GM21360 (cell line): ENCODE data around the gene TGFB1.

Experiments used
- ATAC-seq: cut with Tn5 transposase; IDR thresholded peaks from one replicate; pipeline ENCODE4 v1.9.1; 2021; ENCODE audit warnings: mild to moderate bottlenecking, moderate library complexity; ENCODE audit not compliant: unreplicated experiment

Gene TGFB1

DNA sequence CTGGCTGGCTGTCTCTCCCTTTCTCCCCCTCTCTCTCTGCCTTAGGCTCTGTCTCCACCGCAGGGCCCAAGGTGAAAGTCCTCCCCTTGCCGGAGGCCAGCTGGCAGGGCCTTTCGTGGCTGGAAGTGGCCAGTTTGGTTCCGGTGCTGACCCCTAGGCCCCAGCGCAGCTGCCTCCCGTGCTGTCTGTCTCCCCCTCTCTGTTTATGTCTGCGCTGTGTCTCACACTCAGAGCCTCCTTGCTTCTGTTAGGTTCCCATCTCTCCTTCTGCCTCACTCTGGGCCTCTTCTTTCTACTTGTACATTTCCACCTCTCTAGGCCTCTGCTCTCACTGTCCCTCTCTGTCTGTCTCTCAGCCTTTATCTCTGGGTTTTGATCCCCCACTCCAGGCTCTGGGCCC lies 30.7 kb downstream of the TGFB1 start:
- ATAC-seq: no peak

DNA sequence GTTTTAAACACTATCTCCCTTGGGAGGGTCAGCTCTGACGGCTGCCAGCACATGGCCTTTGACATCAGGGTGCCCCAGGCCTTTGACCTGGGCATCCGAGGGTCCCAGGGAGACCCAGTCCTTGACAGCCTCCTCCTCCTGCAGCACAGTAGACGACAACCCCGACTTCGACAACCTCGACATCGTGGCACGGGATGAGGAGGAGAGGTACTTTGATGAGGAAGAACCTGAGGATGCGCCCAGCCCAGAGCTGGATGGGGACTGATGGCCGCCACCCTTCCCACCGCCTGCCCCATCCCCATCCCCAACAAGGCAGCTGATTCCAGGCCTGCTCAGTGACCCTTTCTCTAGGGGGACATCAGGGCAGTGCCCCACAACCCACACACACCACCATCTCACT lies 31.3 kb downstream of the TGFB1 start:
- no peak for ATAC-seq

DNA sequence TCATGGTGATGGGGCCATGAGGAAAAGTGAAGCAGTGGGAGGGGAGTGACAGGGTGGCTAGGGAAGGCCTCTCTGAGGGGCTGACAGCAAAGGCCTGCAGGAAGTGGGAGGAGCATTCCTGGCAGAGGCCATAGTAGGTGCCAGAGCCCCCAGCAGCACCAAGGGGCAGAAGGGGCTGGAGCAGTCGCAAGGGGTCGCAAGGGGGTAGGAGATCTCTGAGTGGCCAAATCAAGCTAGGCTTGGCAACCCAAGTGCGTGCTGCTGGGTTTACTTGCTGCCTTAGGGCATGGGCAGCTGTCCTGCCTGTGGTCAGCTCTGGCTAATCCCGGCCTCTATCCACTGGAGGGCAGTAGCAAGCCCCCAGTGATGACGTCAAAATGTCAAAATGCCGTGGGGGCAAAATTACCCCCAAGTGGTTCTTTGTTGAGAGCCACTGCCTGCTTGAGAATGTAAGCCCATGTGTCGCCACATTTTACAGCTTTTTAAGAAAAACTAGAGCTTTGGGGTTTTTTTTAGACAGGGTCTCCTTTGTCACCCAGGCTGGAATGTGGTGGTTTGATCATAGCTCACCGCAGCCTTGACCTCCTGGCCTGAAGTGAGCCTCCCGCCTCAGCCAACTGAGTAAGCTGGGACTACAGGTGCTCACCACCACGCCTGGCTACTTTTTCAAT lies 32.0 kb downstream of the TGFB1 start:
- ATAC-seq: no peak

DNA sequence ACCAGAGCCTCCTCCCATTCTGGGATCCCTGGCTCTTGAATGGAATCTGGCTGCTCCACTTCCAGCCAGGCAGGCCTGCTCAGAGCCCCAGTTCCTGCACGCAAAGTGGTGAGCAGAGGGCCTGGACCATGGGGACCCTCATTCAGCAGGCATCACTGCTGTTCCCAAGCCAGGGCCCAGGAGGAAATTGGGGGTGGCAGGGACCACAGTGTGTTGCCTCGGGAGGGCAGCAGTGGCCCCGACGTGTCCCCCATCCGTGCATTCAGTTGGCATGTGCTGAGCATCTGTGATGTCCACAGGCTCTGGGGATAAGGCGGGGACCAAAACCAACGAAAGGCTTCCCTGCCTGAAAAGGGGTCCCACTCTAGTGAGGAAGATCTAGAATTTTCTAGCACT lies 32.5 kb downstream of the TGFB1 start:
- no peak for ATAC-seq

DNA sequence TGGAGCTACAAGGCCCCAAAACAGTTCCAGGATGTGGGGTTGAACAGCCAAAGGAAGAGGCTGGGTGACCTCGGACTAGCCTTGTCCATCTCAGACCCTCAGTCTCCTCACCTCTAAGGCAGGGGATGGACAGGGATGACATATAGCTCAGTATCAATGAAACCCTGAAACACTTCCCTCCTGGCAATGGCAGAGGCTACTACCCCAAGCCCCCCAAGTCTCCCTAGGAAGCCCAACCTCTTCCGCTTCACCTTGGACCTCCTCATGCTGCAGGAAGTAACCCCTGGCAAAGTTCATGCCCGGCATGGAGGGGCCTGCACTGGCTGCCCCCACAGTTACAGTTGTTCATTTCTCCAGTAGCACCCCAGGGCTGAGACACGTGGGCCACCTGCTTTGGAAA lies 33.2 kb downstream of the TGFB1 start:
- no peak for ATAC-seq

DNA sequence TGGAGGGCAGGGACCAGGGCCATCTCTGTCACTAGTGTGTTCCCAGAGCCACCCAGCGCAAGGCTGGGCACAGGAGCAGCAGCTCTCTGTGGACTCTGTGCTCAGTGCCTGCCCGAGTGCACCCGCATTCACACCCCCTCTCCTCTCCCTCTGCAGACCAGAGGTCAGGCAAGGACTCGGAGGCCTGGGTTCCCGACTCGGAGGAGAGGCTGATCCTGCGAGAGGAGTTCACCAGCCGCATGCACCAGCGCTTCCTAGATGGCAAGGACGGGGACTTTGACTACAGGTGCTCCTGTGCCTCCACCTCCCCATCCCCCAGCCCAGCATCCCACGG lies 33.6 kb downstream of the TGFB1 start:
- ATAC-seq: no peak

DNA sequence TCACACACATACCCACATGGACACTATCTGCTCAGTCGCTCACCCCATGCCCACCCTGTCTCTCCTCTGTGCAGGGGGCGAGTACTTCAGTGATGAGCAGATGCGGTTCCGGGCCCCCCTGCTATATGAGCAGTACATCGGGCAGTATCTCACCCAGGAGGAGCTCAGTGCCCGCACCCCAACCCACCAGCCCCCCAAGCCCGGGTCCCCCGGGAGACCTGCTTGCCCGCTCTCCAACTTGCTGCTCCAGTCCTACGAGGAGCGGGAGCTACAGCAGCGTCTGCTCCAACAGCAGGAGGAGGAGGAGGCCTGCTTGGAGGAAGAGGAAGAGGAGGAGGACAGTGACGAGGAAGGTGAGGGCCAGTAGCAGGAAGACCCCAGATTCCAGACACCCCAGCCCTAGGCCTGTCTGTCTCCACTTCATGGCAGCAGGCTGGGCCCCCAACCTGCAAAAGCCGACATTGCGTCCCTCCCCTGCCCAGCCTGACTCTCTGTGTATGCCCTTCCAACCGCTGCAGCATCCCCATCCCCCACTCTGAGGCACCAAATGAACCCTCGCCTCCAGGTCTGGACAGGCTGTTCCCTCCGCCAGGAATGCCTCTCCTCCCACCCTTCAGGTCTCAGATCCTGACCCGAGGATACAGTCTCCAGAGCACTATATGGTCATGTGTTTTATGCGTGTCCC lies 34.1 kb downstream of the TGFB1 start:
- ATAC-seq: no peak

DNA sequence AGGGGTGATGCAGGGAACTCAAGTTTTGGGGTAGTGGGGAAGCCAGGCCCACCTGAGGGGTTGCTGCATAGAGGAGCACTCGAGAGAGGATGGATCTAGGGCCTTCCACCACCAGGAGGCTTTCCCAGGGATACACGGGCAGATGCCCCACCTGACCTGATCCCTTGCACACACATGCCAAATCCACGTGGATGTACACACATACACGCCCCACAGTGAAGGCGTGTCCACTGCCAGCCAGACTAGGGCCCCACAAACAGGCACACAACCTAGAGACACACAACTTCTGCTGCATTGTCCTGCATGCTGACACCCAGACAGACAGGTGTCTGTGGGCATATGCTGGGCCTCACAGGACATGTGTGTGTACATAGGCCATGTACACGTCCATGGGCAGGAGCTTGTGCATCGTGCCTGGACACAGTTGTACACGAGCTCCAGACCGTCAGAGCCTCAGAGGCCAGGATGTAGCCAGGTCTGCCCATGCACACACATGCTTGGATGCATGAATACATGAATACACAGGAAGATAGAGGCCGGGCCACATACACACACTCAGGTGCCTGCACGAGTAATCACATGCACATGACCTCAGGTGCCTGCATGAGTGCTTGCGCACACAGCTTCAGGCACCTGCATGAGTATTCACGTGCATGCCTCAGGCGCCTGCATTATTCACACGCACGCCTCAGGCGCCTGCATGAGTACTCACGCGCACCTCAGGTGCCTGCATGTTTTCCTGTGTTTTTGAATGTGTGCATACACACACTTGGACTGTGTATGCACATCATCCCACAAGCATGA lies 34.8 kb downstream of the TGFB1 start:
- ATAC-seq: no peak

DNA sequence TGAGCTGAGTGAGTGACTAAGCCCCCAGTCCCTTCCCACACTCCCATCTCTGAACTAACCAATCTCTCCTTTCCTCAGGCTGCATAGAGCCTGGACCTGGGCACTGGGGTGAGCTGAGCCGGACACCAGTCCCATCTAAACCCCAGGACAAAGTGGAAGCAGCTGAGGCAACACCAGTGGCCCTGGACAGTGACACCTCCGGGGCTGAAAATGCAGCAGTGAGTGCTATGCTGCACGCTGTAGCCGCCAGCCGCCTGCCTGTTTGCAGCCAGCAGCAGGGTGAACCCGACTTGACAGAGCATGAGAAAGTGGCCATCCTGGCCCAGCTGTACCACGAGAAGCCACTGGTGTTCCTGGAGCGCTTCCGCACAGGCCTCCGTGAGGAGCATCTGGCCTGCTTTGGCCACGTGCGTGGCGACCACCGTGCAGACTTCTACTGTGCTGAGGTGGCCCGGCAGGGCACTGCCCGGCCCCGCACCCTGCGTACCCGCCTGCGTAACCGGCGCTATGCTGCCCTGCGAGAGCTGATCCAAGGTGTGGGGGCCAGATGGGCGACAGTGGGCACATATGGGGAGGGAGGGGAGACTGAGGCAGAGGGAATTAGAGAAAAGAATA lies 37.3 kb downstream of the TGFB1 start:
- ATAC-seq: no peak

DNA sequence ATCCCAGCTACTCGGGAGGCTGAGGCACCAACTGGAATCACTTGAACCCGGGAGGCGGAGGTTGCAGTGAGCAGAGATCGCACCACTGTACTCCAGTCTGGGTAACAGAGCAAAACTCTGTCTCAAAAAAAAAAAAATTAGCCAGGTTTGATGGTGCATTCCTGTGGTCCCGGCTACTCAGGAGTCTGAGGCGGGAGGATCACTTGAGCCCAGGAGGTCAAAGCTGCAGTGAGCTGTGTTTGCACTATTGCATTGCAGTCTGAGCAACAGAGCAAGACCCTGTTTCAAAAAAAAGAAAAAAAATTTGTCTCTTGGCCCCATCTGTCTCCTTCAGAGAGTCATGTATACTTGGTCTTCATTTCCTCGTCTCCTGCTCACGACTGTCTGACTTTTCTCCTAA lies 42.1 kb downstream of the TGFB1 start:
- ATAC-seq: no peak

DNA sequence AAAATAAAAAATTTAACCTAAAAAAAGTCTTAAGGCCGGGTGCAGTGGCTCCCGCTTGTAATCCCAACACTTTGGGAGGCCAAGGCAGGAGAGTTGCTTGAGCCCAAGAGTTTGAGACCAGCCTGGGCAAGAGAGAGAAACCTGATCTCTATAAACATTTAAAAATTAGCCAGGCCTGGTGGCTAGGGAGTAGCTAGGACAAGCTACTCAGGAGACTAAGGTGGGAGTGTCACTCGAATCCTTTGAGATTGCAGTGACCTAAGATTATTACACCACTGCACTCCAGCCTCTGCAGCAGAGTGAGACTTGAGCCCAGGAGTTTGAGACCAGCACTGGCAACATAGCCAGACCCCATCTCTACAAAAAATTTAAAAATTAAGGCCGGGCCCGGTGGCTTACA lies 42.6 kb downstream of the TGFB1 start:
- no peak for ATAC-seq

DNA sequence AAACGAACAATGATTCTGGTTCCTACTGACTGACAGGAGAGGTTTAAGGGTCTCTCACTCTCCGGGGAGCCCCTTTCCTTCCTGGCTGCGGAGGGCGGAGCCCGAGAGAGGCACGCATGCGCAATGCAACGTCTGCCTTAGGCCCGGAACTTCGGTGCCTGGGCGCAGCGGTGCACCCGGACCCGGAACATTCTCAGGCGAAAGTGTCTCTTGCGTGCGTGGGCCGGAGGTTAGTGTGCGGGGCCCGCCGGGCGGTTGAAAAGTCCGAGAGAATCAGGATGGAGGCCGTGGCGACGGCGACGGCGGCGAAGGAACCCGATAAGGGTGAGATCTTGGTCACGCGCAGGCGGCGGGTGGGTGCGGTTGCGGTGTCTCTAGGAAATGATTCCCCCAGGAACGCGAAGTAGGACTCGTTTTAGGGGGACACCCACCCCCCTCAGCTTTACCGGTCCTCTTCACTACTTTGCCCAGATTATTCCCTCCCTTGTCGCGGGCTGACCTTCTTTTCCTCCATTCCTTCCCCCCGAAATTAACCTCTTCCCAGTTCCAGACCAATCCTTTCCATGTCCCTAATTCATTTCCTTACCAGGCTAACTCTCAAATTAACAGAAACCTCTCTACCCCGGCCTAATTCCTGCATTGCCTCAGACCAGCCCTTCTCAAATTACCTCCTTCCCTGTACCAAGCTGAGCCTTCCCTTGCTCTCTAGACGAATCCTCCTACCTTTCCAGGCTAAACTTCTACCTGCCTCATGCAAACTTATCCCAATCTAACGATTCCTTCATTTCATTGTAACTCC lies 43.5 kb downstream of the TGFB1 start, which contains the start of gene CCDC97:
Gene CCDC97, plus strand, starts transcription at position 140 of the 799 bp plus-strand sequence. Its CDS starts 139 bp downstream, at position 279.
- peak; percentile 53 for ATAC-seq

DNA sequence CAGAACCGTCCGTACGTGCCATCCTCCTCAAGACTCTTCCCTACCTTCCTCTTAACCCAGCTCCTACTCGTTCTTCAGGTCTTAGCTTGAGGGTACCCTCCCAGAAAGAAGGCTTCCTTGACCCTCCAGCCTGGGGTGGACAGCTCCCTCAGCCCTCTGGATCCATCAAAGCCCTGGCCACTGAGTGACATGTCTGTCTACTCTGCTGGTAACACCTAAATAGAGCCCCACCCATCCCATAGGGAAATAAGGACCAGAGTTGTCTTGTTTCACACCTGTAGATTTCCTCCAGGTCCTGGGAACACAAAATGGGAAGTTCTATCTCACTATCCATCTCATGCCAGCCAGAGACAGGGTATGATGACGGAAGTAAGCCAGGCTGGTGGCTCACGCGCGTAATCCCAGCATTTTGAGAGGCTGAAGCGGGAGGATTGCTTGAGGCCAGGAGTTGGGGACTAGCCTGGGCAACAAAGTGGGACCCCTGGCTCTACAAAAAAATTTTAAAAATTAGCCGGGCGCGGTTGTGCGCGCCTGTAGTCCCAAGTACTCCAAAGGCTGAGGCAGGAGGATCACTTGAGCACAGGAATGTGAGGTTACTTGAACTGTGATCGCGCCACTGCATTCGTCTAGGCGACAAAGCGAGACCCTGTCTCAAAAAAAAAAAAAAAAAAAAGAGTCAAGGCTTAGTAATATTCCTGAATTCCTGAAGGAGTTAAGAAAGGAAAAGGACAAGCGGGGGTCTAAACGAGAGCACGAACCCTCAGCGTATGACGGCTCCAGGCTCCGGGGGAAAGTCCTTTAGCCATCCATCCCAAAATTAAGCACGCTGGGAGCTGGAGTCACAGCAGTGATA lies 44.3 kb downstream of the TGFB1 start:
- ATAC-seq: no peak

DNA sequence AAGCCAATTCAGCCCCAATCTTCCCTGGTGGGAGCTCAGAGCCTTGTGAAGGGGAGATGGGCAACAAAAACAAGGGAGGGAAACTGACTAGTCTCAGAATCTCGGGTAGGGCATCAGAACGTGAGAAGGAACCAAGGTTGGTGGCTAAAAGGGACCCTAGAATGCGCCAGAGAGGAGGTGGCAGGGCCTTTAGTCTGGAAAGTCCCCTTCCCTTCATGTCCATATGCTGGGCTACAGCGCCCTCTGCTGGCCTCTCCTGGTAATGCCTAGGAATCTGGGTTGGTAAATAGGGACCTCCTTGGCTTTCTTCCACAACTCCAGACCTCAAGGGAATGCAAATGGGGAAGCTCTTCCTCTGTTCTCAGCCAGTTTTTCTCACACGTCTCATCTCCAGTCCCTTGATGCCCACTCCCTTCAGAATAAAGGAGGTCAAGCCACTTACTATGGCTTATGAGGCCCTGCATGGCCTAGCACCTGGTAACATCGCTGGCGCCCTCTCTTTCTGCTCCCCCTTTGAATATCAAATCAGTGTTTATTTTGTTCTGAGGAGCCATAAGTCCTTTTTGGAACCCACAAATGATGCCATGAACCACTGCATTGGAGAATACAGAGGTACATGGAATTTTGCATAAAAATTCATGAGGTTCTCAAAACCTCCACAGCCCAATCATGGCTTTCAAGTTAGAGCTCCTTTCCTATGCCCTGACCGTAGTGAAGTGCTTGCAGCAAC lies 45.1 kb downstream of the TGFB1 start:
- ATAC-seq: no peak

DNA sequence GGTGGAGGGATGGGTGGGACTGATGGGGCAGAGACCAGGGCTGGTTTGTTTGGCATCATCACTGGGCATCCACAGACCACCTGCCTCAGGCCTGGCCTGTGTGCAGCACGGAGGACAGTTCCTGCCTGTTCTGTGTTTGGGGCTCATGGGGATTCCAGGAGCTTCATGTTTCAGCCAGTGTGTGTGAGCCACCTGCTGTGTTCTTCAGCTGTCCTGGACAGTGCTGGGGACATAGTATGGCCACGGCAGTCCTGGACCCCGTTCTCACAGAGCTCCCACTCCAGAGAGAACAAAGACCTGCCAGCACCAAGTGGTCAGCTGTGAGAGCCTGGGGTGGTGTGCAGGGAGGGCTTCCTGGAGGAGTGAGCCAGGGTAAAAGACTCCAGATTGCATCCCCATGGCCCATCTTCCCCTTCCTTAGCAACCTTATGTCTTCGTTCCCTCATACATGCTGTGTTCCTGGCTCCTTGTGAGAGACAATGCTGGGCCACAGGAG lies 45.7 kb downstream of the TGFB1 start:
- no peak for ATAC-seq

DNA sequence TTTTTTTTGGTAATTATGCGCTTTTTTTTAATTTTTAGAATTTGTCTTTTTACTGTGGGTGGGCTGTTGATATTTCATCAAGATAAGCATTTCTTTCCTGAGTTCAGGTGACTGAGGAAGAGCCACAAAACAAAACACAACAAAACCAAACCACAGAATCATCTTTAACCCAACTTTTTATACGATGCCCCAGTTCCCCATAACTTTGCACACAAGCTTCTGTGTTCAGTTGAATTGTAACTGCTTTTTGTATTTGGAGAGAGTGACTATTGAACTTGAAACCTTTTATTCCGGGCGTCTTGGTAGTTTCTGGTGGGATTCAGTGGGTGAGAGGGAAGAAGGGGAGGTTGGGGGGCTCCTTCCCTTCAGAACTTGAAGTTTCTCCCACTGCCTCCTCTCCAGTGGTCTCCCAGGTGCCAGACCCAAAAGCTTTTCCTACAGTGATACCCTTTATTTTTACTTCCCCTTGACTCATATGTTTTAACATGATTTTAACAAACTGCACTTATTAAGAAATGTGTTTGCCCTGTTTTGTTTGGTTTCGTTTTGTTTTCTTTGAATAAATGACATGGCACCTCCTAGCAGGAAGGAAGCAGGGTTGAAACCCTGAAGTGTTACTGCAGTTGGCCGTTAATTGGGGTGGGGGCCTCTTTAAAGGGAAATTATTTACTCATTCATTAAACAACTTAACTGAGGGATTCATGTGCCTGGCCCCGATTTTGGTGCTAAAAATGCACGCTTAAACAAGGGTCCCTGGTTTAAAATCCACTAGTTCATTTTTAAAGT lies 46.4 kb downstream of the TGFB1 start:
- ATAC-seq: no peak

DNA sequence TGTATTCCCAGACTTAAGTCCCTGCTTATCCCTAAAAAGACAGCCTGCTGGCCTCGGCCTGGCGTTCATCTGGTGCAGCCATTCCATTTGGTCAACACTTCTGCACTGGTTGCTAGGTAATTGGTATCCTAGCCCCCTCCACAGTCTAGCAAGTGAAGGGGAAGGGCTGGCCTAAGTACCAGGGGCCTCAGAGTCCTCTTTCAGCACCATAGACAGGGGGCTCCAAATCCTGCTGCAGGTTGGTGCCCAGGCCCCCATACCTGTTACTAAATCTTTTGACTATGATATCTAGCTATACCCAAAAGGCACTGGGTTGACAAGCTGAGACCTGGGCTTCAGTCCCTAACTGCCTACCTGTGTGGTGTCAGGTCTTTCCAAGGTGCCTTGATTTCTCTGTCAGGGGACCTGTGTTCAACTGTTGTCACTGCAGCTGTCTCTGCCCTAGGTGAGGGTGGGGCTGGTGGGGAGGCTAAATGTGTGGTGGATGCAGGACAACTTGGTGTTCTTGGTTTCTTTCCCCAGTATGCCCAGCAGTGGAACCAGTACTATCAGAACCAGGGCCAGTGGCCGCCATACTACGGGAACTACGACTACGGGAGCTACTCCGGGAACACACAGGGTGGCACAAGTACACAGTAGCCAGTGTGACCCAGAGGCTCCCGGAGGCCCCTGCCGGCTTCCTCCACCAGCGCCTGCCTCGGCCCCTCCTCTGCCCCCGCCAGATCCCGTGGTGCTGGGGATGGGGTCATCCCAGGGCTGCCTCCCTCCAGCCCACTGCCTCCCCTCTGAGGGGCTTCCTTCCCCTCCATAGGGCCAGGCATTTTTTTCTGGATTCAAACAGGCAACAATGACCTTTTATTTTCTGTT lies 47.6 kb downstream of the TGFB1 start:
- ATAC-seq: no peak
